K562 (cell line): Measurements from ENCODE around the gene CCDC9B. TPM values are rescaled to one million over a fixed set of nuclear protein-coding genes. Genes with fewer than 3 reads are reported as not detected.
A peak's percentile ranks its signal among the peaks of the same experiment; 100 is the strongest.

ENCODE experiments used
- ATAC-seq: fragments of 200-7000 bp; cut with Tn5 transposase; 3 replicates; pipeline ENCODE4 v1.9.1; 2020; ENCODE audit warnings: moderate library complexity
- BruUV-seq: library from RNA; stranded (reverse); fragments of 400-500 nt; replicated peaks from 2 replicates; lab custom pipeline; 2021; lab: Mats Ljungman, UMichigan
- CTCF ChIA-PET: fragments of 300-600 bp; formaldehyde crosslinking; extraction: SDS; loops from one replicate; lab custom pipeline; 2021; ENCODE audit warnings: low intra/inter-chr PET ratio; lab: Yijun Ruan, JAX
- POLR2A ChIA-PET: fragments of 300-600, 350-650 bp; sonication (Branson Sonifier 250); formaldehyde crosslinking; extraction: SDS; loops from one replicate; lab custom pipeline; 2021; ENCODE audit warnings: antibody characterized with exemption, inconsistent platforms; lab: Yijun Ruan, JAX
- DNase-seq, 4 experiments: peaks; one replicate each; pipeline versions ENCODE4 v3.0.0 to v3.0.0-alpha.2; 2011 to 2018; ENCODE audit warnings: low spot score in 3 of 4, mixed read lengths in 3 of 4; ENCODE audit errors: extremely low read depth in 1 of 4
- FAIRE-seq: peaks from 2 replicates; lab custom pipeline; 2011; peaks lifted over from hg19 to GRCh38; lab: Jason Lieb, UNC
- H2AFZ ChIP-seq: 2 replicates; pipeline ENCODE4 v1.6.0; 2011; ENCODE audit warnings: low read depth, low read length, control low read depth, inconsistent platforms
- H3K27ac ChIP-seq: fragments of 200-600 bp; 3 replicates; pipeline ENCODE4 v1.8.0; 2011; ENCODE audit warnings: low read depth, mild to moderate bottlenecking, control low read depth, inconsistent platforms, low read length, moderate library complexity, mixed read lengths; ENCODE audit errors: extremely low read depth
- H3K27me3 ChIP-seq, 2 experiments: fragments of 300-600 bp in 1 of 2; 2 replicates in 1 of 2; 3 replicates in 1 of 2; pipeline versions ENCODE4 v1.6.0 to v1.8.0; 2011; ENCODE audit warnings: inconsistent platforms in 2 of 2, low read length in 2 of 2, mild to moderate bottlenecking in 1 of 2, mixed read lengths in 1 of 2, moderate library complexity in 1 of 2; ENCODE audit not compliant: control insufficient read depth in 2 of 2, insufficient read depth in 2 of 2
- H3K36me3 ChIP-seq: fragments of 300-600 bp; 3 replicates; pipeline ENCODE4 v1.8.0; 2011; ENCODE audit warnings: mild to moderate bottlenecking, low read length, inconsistent platforms; ENCODE audit not compliant: control insufficient read depth, insufficient read depth
- H3K4me1 ChIP-seq, 2 experiments: fragments of 200-600 bp in 1 of 2; replicated peaks in 1 of 2; 2 replicates in 1 of 2; 3 replicates in 1 of 2; pipeline versions ENCODE4 v1.5.1 to v1.8.0; 2011; ENCODE audit warnings: inconsistent platforms in 2 of 2, low read length in 2 of 2, mild to moderate bottlenecking in 1 of 2, mixed read lengths in 1 of 2, moderate library complexity in 1 of 2; ENCODE audit not compliant: control insufficient read depth in 2 of 2, insufficient read depth in 2 of 2
- H3K4me2 ChIP-seq: 2 replicates; pipeline ENCODE4 v1.6.1; 2011; ENCODE audit warnings: low read length, control low read depth, inconsistent platforms, mixed read lengths; ENCODE audit not compliant: insufficient read depth
- H3K4me3 ChIP-seq: fragments of 200-600 bp; sonication (generic), shearing (Covaris generic); 2 replicates; pipeline ENCODE4 v1.5.1; 2016; ENCODE audit warnings: control low read depth, inconsistent platforms
- H3K79me2 ChIP-seq: fragments of 200-600 bp; 3 replicates; pipeline ENCODE4 v1.8.0; 2011; ENCODE audit warnings: low read length, inconsistent platforms; ENCODE audit not compliant: control insufficient read depth, insufficient read depth
- H3K9ac ChIP-seq, 2 experiments: 2 replicates each; pipeline versions ENCODE4 v1.6.0 to v1.6.1; 2011; ENCODE audit warnings: low read depth in 2 of 2, low read length in 2 of 2, control low read depth in 1 of 2, inconsistent platforms in 1 of 2, mild to moderate bottlenecking in 1 of 2, mixed read lengths in 1 of 2; ENCODE audit not compliant: insufficient read depth in 1 of 2
- H3K9me1 ChIP-seq: one replicate; pipeline ENCODE4 v1.6.0; 2011; ENCODE audit warnings: inconsistent platforms, mild to moderate bottlenecking, low read length, moderate library complexity; ENCODE audit not compliant: control insufficient read depth, insufficient read depth
- H3K9me3 ChIP-seq: replicated peaks from 2 replicates; pipeline ENCODE4 v1.5.1; 2011; ENCODE audit warnings: low read depth, low read length, inconsistent platforms; ENCODE audit not compliant: control insufficient read depth, insufficient read depth
- H4K20me1 ChIP-seq: replicated peaks from 2 replicates; pipeline ENCODE4 v1.6.1; 2011; ENCODE audit warnings: low read length, inconsistent platforms, mixed read lengths; ENCODE audit not compliant: control insufficient read depth, insufficient read depth
- DLX4 ChIP-seq: fragments of 250-450 bp; sonication (Bioruptor Pico); IDR thresholded peaks from 2 replicates; pipeline ENCODE4 v1.6.1; 2021; ENCODE audit warnings: mild to moderate bottlenecking
- GATAD2B ChIP-seq: fragments of 450-650 bp; IDR thresholded peaks from 2 replicates; pipeline ENCODE4 v1.6.1; 2017; ENCODE audit warnings: mild to moderate bottlenecking, borderline replicate concordance
- KDM5B ChIP-seq: fragments of 200-600 bp; sonication (generic); IDR thresholded peaks from 2 replicates; pipeline ENCODE4 v1.6.1; 2012; ENCODE audit warnings: low read depth, mild to moderate bottlenecking, moderate library complexity, low read length, control low read depth, inconsistent platforms; ENCODE audit not compliant: insufficient replicate concordance
- MTA3 ChIP-seq: fragments of 450-650 bp; formaldehyde crosslinking; IDR thresholded peaks from 2 replicates; pipeline ENCODE4 v1.6.1; 2017; ENCODE audit warnings: mild to moderate bottlenecking, borderline replicate concordance
- NCOA1 ChIP-seq: fragments of 450-650 bp; IDR thresholded peaks from 2 replicates; pipeline ENCODE4 v1.6.1; 2016; ENCODE audit warnings: low read depth
- NELFE ChIP-seq: IDR thresholded peaks from 2 replicates; pipeline ENCODE4 v1.6.1; 2011; ENCODE audit warnings: mild to moderate bottlenecking; ENCODE audit not compliant: insufficient read depth, insufficient read length
- PCBP1 ChIP-seq: fragments of 200-400 bp; formaldehyde crosslinking; IDR thresholded peaks from 2 replicates; pipeline ENCODE4 v1.6.1; 2018; ENCODE audit warnings: mild to moderate bottlenecking, low read depth, low read length; ENCODE audit not compliant: poor library complexity, severe bottlenecking
- POLR2G ChIP-seq: fragments of 200-400 bp; formaldehyde crosslinking; IDR thresholded peaks from 2 replicates; pipeline ENCODE4 v1.6.1; 2017; ENCODE audit warnings: low read depth, mild to moderate bottlenecking, antibody characterized with exemption, low read length, moderate library complexity
- RBBP5 ChIP-seq: fragments of 200-600 bp; sonication (generic); IDR thresholded peaks from 2 replicates; pipeline ENCODE4 v1.6.1; 2012; ENCODE audit warnings: borderline replicate concordance, mild to moderate bottlenecking, low read length, control low read depth, inconsistent platforms; ENCODE audit not compliant: insufficient read depth, poor library complexity, severe bottlenecking
- RBFOX2 ChIP-seq: fragments of 200-400 bp; formaldehyde crosslinking; IDR thresholded peaks from 2 replicates; pipeline ENCODE4 v1.6.1; 2017; ENCODE audit warnings: low read depth, mild to moderate bottlenecking, low read length, moderate library complexity
- SAP30 ChIP-seq: fragments of 200-600 bp; sonication (generic); IDR thresholded peaks from 2 replicates; pipeline ENCODE4 v1.6.1; 2012; ENCODE audit warnings: borderline replicate concordance, low read depth, mild to moderate bottlenecking, moderate library complexity, low read length, control low read depth, inconsistent platforms; ENCODE audit not compliant: insufficient read depth, poor library complexity, severe bottlenecking
- SIN3B ChIP-seq: fragments of 450-650 bp; IDR thresholded peaks from 2 replicates; pipeline ENCODE4 v1.6.1; 2017; ENCODE audit warnings: low read depth, mild to moderate bottlenecking, moderate library complexity
- XRCC5 ChIP-seq: fragments of 200-400 bp; formaldehyde crosslinking; IDR thresholded peaks from 2 replicates; pipeline ENCODE4 v1.6.1; 2017; ENCODE audit warnings: low read depth, mild to moderate bottlenecking, low read length
- ZNF766 ChIP-seq: fragments of 200-800 bp; sonication (Bioruptor generic); conservative IDR thresholded peaks from 2 replicates; pipeline ENCODE4 v1.6.1; 2016; ENCODE audit warnings: missing genetic modification characterization, missing compliant biosample characterization
- WGBS: fragments of 100-300 bp; shearing (Covaris generic); methylation state at CpG from one replicate; pipeline ENCODE4 v1.1.6; 2016; ENCODE audit warnings: low coverage, mixed read lengths; ENCODE audit not compliant: insufficient coverage; ENCODE audit errors: missing lambda C conversion rate; 5-methylcytosine and 5-hydroxymethylcytosine counted together
- in situ Hi-C: fragments of 300-500 bp; cut with MboI; formaldehyde crosslinking; loops from 4 replicates; pipeline ENCODE4 v1.15.0; 2018; ENCODE audit warnings: inconsistent platforms, mixed read lengths
- intact Hi-C: fragments of 100-400 bp; cut with micrococcal nuclease; formaldehyde crosslinking; loops from 2 replicates; pipeline ENCODE4 v1.14.2; 2022
- polyA plus RNA-seq, 8 experiments: library from polyadenylated mRNA; depleted of rRNA in 4 of 8; stranded (reverse) in 5 of 8; unstranded in 3 of 8; fragments of >200 nt; fragmentation: Nextera tagmentation in 2 of 8; fragmentation: Illumina TruSeq in 1 of 8; extraction: Ambion mirVana in 2 of 8; extraction: Trizol in 1 of 8; gene quantifications; 2 replicates each; pipeline versions ENCODE4 v1.2.1 to v1.2.3, GENCODE V29; 2011 to 2014; ENCODE audit warnings: inconsistent platforms in 1 of 8, missing spikeins in 1 of 8
- total RNA-seq, 7 experiments: library from RNA; depleted of rRNA in 6 of 7; stranded (reverse); fragments of >200 nt in 6 of 7; fragmentation: Illumina TruSeq in 2 of 7; extraction: Trizol in 2 of 7; gene quantifications; 2 replicates each; pipeline versions ENCODE4 v1.2.1 to v1.2.3, GENCODE V29; 2011 to 2021; ENCODE audit warnings: low replicate concordance in 1 of 7
- TF ChIP-seq, protein P1 (sequence below), 2 experiments: IDR thresholded peaks; 2 replicates each; pipeline ENCODE4 v1.6.1; 2011; ENCODE audit warnings: borderline replicate concordance in 1 of 2, control low read depth in 1 of 2, low read depth in 1 of 2, low read length in 1 of 2, mild to moderate bottlenecking in 1 of 2, mixed read lengths in 1 of 2, moderate library complexity in 1 of 2; ENCODE audit not compliant: insufficient read depth in 1 of 2, insufficient read length in 1 of 2, poor library complexity in 1 of 2, severe bottlenecking in 1 of 2; ENCODE audit errors: extremely low read depth in 1 of 2

Gene CCDC9B
- total and polyA plus RNA-seq, 9 of the 15 experiments (the other 6 are each of a cell fraction or from before 2014, with no cell fraction given) = 0.01 to 0.47 (median 0.15) TPM; not detected in 1

DNA sequence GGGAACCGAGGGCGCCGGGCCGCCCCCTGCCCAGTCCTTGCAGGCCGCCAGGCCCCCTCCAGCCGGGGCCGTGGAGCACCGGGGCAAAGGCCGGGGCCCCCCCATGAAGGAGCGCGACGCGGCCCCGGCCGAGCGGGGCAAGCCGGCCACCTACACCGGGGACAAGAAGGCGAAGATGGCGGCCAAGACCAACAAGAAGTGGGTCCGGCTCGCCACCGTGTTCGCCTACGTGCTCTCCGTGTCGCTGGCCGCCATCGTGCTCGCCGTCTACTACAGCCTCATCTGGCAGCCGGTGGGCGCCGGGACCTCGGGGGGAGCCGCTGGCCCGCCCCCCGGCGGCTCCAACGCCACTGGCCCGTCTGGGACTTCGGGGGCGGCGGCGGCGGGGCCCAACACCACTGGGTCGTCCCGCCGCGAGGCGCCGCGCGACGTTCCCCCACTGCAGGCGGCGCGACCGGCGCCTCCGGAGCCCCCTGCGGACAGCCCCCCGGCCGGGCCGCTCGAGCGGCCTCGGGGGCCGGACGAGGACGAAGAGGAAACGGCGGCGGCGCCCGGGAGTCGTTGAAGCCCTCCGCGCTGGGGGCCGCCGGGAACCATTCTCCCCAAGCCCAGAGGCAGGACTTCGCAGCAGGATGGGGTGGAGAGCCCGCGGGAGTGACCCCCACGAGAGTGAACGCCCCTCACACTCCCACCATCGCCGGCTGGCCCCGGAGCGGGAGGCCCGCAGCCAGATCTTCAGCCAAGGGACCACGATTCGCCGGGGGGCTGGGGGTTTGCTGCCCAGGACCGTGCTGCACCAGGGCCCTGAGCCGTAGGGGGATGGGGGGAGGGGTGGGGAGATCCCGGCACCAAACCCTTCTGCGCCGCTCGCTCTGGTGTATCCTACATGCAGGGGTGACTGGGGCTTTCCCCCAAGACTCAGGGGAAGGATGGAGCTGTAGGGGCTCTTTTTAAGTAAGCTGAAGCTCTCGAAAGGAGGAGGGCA, 16.5 kb downstream of the CCDC9B start:
- peak overlapping the region; percentile 75 for H3K4me2 ChIP-seq
- FAIRE-seq (no peak), ATAC-seq (no peak), DNase-seq (peak; percentile 29 to 76 (median 56))
- H3K9me1 ChIP-seq = no peaks in the 10 kb centered on the region
- in situ Hi-C loops (no loop called here), intact Hi-C loops (loop anchor here (5.0 kb wide), 2 partner anchors 42 to 98 kb away; partner anchors contain the start of gene ANKRD63)
- H3K9ac ChIP-seq = peak overlapping the region; percentile 70 to 95
- H3K27ac ChIP-seq = peak overlapping the region; percentile 75
- H3K27me3 ChIP-seq = no peaks in the 10 kb centered on the region
- CTCF ChIA-PET = interaction anchor here (1.5 to 1.8 kb wide), 3 partner anchors 13 to 98 kb away, joined by 3 to 5 read pairs (median 5); no protein-coding TSS in a partner anchor
- H3K4me1 ChIP-seq = peaks cover 34 to 37% of the 10 kb centered on the region in 2 experiments
- H4K20me1 ChIP-seq = no peaks in the 10 kb centered on the region; the same call in 1 of the 2 replicates
- H3K4me3 ChIP-seq = peak overlapping the region; percentile 51
- peaks cover 38% of the 10 kb centered on the region for H3K36me3 ChIP-seq
- peaks cover 21% of the 10 kb centered on the region for H3K79me2 ChIP-seq
- BruUV-seq = no TSS peak
- POLR2A ChIA-PET = interaction anchor here (0.7 to 2.1 kb wide), 4 partner anchors 13 to 322 kb away, joined by 3 to 12 read pairs (median 7); partner anchors contain the start of gene CCDC9B
- H3K9me3 ChIP-seq = no peaks in the 10 kb centered on the region
- H2AFZ ChIP-seq = peak overlapping the region; percentile 49
- WGBS = 6% methylated on average over 28 of the region's 101 CpGs
- TF ChIP-seq RBBP5 = peak; percentile 84
- 0 out of 2 replicates have a peak, but pooled peaks have one; percentile 16 for TF ChIP-seq SIN3B
- no peak for TF ChIP-seq XRCC5
- peak; percentile 55 for TF ChIP-seq KDM5B
- TF ChIP-seq SAP30 = peak; percentile 27
- TF ChIP-seq, protein P1, sequence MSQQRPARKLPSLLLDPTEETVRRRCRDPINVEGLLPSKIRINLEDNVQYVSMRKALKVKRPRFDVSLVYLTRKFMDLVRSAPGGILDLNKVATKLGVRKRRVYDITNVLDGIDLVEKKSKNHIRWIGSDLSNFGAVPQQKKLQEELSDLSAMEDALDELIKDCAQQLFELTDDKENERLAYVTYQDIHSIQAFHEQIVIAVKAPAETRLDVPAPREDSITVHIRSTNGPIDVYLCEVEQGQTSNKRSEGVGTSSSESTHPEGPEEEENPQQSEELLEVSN (IDR thresholded peaks at IDR 0.05; ENCODE audit: borderline replicate concordance in 1 of 2, extremely low read depth in 1 of 2, insufficient read depth in 1 of 2, insufficient read length in 1 of 2, low read depth in 1 of 2, low read length in 1 of 2, poor library complexity in 1 of 2, severe bottlenecking in 1 of 2) = peak in 1 of 2 experiments; percentile 70
- no peak for TF ChIP-seq NELFE
- peak; percentile 50; the same call in 1 of the 2 replicates for TF ChIP-seq RBFOX2
- TF ChIP-seq NCOA1 = no peak
- 0 out of 2 replicates have a peak, but pooled peaks have one; percentile 1 for TF ChIP-seq POLR2G
- TF ChIP-seq DLX4 (CRISPR knock-in tag) = no peak
- 0 out of 2 replicates have a peak, but pooled peaks have one; percentile 15 for TF ChIP-seq MTA3
- 0 out of 2 replicates have a peak, but pooled peaks have one; percentile 48 for TF ChIP-seq ZNF766 (CRISPR knock-in tag)
- TF ChIP-seq PCBP1 = peak; percentile 40
- TF ChIP-seq GATAD2B = 0 out of 2 replicates have a peak, but pooled peaks have one; percentile 7
